ENCODE data around the gene GRIK4. TPM values are rescaled to one million over a fixed set of nuclear protein-coding genes. Genes with fewer than 3 reads are reported as not detected.
"Not testable (repeated sequence)": the region's sequence is repeated elsewhere in the genome, so short reads cannot be mapped to it uniquely, and the experiment has no call there.

GRIK4 gene
- total and polyA plus RNA-seq, 12 donors: 0.33 to 4.8 (median 3.0) TPM

DNA sequence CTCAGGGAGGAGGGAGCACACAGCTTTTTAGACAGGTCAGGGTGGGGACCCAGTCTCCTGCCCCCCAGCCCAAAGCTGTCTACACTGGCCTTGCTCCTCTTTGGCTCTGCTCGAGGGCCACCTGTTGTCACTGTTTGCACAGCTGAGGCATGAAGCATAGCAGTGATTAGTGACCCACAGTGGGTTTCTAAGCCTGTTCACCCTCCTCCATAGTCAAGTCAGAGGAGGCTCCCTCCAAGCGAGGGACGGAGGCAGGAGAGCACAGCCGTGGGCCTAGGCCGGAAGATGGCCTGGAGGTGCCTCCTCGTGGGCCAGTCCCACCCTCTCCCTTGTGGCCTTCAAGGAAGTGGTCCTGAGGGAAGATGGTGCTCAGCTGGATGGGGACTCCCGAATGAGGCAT is 241.1 kb downstream of the GRIK4 start:
- no peaks in the 10 kb centered on the region for H3K27me3 ChIP-seq
- 85 to 98% (median 93%) methylated on average over 4 to 7 of the region's 7 CpGs for WGBS, 4 donors
- TF ChIP-seq POLR2A (IDR thresholded peaks at IDR 0.05): no peak
- TF ChIP-seq, protein P1, sequence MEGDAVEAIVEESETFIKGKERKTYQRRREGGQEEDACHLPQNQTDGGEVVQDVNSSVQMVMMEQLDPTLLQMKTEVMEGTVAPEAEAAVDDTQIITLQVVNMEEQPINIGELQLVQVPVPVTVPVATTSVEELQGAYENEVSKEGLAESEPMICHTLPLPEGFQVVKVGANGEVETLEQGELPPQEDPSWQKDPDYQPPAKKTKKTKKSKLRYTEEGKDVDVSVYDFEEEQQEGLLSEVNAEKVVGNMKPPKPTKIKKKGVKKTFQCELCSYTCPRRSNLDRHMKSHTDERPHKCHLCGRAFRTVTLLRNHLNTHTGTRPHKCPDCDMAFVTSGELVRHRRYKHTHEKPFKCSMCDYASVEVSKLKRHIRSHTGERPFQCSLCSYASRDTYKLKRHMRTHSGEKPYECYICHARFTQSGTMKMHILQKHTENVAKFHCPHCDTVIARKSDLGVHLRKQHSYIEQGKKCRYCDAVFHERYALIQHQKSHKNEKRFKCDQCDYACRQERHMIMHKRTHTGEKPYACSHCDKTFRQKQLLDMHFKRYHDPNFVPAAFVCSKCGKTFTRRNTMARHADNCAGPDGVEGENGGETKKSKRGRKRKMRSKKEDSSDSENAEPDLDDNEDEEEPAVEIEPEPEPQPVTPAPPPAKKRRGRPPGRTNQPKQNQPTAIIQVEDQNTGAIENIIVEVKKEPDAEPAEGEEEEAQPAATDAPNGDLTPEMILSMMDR (IDR thresholded peaks at IDR 0.05): no peak
- no peak overlapping the region for H3K4me3 ChIP-seq
- no peak overlapping the region for H3K27ac ChIP-seq
- no peak for DNase-seq
- H3K36me3 ChIP-seq (replicated peaks in 1 of 2): no peaks in the 10 kb centered on the region
- intact Hi-C loops (cut with DNase I): no loop called here
- no peaks in the 10 kb centered on the region for H3K4me1 ChIP-seq (replicated peaks in 1 of 2)
- H3K9me3 ChIP-seq (replicated peaks in 1 of 3): no peaks in the 10 kb centered on the region

DNA sequence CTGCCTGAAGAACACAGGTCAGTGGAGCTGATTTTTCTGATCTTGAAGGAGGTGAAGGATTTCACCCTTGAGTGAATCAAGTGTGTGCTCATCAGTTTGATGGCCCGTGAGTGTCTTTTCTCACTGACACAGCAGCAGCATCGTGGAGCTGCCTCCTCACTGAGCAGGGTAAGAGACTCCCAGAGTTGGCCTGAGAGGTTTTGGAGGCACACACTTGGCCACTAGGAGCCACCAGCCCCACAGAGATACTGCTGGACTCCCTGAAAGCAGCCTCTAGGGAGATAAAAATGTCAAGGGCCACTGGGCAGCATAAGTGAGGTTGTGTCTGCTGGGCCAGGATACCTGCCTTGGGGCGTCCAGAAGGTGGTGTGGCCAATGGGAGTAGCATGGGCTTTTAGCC is 245.4 kb downstream of the GRIK4 start:
- no peak for DNase-seq
- Histone ChIP-seq H3K27ac (no peak overlapping the region), H3K4me3 (no peak overlapping the region), H3K36me3 (replicated peaks in 1 of 2) (no peaks in the 10 kb centered on the region), H3K9me3 (replicated peaks in 1 of 3) (no peaks in the 10 kb centered on the region), H3K27me3 (no peaks in the 10 kb centered on the region), H3K4me1 (replicated peaks in 1 of 2) (no peaks in the 10 kb centered on the region)
- TF ChIP-seq, protein P1 (IDR thresholded peaks at IDR 0.05): no peak
- TF ChIP-seq POLR2A (IDR thresholded peaks at IDR 0.05): no peak
- WGBS, 4 donors: 76 to 100% (median 86%) methylated on average over 2 to 3 of the region's 3 CpGs
- intact Hi-C loops (cut with DNase I): no loop called here

DNA sequence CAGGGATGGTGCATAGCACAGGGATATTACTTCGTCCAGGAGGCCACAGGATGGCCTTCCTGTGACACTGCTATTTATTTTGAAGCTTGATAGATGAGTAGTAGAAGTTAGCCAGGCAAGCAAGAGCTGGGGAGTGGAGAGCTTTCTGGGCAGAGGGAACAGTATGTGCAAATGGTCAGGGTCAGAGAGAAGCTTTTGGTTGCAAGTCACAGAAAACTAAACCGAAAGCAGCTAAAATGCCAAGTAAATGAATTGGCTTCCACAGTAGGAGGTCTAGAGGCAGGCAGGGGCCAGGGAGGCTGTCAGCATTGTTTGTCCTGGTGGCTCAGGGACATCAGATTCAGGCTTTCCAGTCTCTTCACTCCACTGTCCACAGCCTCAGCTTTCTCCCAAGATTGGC is 247.5 kb downstream of the GRIK4 start:
- Histone ChIP-seq H3K4me3 (no peak overlapping the region), H3K27me3 (no peaks in the 10 kb centered on the region), H3K27ac (no peak overlapping the region), H3K36me3 (replicated peaks in 1 of 2) (no peaks in the 10 kb centered on the region), H3K4me1 (replicated peaks in 1 of 2) (no peaks in the 10 kb centered on the region), H3K9me3 (replicated peaks in 1 of 3) (no peaks in the 10 kb centered on the region)
- TF ChIP-seq, protein P1 (IDR thresholded peaks at IDR 0.05): no peak
- TF ChIP-seq POLR2A (IDR thresholded peaks at IDR 0.05): no peak
- intact Hi-C loops (cut with DNase I): no loop called here
- 43 to 45% (median 44%) methylated on average over 2 of the region's 2 CpGs for WGBS, 4 donors
- no peak for DNase-seq

DNA sequence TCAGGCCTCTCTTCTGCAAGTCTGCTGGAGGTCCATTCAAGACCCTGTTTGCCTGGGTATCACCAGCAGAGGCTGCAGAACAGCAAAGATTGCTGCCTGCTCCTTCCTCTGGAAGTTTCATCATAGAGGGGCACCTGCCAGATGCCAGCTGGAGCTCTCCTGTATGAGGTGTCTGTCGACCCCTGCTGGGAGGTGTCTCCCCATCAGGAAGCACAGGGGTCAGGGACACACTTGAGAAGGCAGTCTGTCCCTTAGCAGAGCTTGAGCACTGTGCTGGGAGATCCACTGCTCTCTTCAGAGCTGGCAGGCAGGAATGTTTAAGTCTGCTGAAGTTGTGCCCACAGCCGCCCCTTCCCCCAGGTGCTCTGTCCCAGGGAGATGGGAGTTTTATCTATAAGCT is 254.2 kb downstream of the GRIK4 start:
- WGBS, 4 donors: 66 to 80% (median 73%) methylated on average over 1 to 2 of the region's 2 CpGs
- intact Hi-C loops (cut with DNase I); H3K4me3 ChIP-seq; H3K27ac ChIP-seq; H3K4me1 ChIP-seq (replicated peaks in 1 of 2); H3K27me3 ChIP-seq; H3K9me3 ChIP-seq (replicated peaks in 1 of 3); DNase-seq; H3K36me3 ChIP-seq (replicated peaks in 1 of 2): not testable (repeated sequence)

DNA sequence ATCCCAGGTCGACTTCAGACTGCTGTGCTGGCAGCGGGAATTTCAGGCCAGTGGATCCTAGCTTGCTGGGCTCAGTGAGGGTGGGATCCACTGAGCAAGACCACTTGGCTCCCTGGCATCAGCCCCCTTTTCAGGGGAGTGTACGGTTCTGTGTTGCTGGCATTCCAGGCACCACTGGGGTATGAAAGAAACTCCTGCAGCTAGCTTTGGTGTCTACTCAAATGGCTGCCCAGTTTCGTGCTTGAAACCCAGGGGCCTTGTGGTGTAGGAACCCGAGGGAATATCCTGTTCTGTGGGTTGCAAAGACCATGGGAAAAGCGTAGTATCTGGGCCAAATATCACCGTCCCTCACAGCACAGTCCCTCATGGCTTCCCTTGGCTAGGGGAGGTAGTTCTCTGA is 254.8 kb downstream of the GRIK4 start:
- Histone ChIP-seq H3K9me3 (replicated peaks in 1 of 3) (no peaks in the 10 kb centered on the region), H3K36me3 (replicated peaks in 1 of 2) (no peaks in the 10 kb centered on the region), H3K4me3 (no peak overlapping the region), H3K4me1 (replicated peaks in 1 of 2) (no peaks in the 10 kb centered on the region), H3K27ac (no peak overlapping the region), H3K27me3 (no peaks in the 10 kb centered on the region)
- intact Hi-C loops (cut with DNase I): no loop called here
- DNase-seq: no peak
- 78 to 90% (median 82%) methylated on average over 2 to 7 of the region's 7 CpGs for WGBS, 4 donors
- no peak for TF ChIP-seq POLR2A (IDR thresholded peaks at IDR 0.05)
- TF ChIP-seq, protein P1 (IDR thresholded peaks at IDR 0.05): no peak
